GM12864 (cell line): Measurements from ENCODE around the gene KCNE1.
"Not testable (repeated sequence)": the region's sequence is repeated elsewhere in the genome, so short reads cannot be mapped to it uniquely, and the experiment has no call there.

ENCODE experiments used
- DNase-seq: peaks from one replicate; pipeline ENCODE4 v3.0.0-alpha.2; 2011; ENCODE audit warnings: low read depth
- H3K4me3 ChIP-seq: 2 replicates; pipeline ENCODE4 v1.5.1; 2011; ENCODE audit warnings: mild to moderate bottlenecking, low read depth, low read length, control low read depth
- TF ChIP-seq, protein P1 (sequence below): IDR thresholded peaks from 2 replicates; pipeline ENCODE4 v1.5.1; 2011; ENCODE audit warnings: low read depth, mild to moderate bottlenecking, moderate library complexity, low read length, control low read depth, inconsistent platforms; ENCODE audit errors: missing control alignments

KCNE1 gene

GRCh38 chr21:34511787-34512455, at the start of gene KCNE1:
Gene KCNE1 (minus strand): TSS chr21:34512210. CDS start chr21:34449634, 62,576 bp downstream.
- no peak within 1 kb of the TSS for H3K4me3 ChIP-seq
- TF ChIP-seq, protein P1, sequence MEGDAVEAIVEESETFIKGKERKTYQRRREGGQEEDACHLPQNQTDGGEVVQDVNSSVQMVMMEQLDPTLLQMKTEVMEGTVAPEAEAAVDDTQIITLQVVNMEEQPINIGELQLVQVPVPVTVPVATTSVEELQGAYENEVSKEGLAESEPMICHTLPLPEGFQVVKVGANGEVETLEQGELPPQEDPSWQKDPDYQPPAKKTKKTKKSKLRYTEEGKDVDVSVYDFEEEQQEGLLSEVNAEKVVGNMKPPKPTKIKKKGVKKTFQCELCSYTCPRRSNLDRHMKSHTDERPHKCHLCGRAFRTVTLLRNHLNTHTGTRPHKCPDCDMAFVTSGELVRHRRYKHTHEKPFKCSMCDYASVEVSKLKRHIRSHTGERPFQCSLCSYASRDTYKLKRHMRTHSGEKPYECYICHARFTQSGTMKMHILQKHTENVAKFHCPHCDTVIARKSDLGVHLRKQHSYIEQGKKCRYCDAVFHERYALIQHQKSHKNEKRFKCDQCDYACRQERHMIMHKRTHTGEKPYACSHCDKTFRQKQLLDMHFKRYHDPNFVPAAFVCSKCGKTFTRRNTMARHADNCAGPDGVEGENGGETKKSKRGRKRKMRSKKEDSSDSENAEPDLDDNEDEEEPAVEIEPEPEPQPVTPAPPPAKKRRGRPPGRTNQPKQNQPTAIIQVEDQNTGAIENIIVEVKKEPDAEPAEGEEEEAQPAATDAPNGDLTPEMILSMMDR, result no peak
- DNase-seq, result no peak

- TF ChIP-seq, protein P1, result no peak
- DNase-seq, result no peak
- no peak overlapping the region for H3K4me3 ChIP-seq
These were observed 49.8 kb upstream of the KCNE1 start for GRCh38 chr21:34561806-34562205.

- TF ChIP-seq, protein P1, result no peak
- H3K4me3 ChIP-seq, result no peak overlapping the region
- no peak for DNase-seq
These were observed 48.6 kb upstream of the KCNE1 start for GRCh38 chr21:34560609-34561008.

- H3K4me3 ChIP-seq, result no peak overlapping the region
- TF ChIP-seq, protein P1, result no peak
- no peak for DNase-seq
These were observed 48.0 kb upstream of the KCNE1 start for GRCh38 chr21:34560021-34560420.

GRCh38 chr21:34559089-34559631, 47.1 kb upstream of the KCNE1 start:
- TF ChIP-seq, protein P1, result no peak
- no peak for DNase-seq
- H3K4me3 ChIP-seq, result no peak overlapping the region

- DNase-seq, result no peak
- no peak overlapping the region for H3K4me3 ChIP-seq
- TF ChIP-seq, protein P1, result no peak
These were observed 46.2 kb upstream of the KCNE1 start for GRCh38 chr21:34558166-34558565.

DNA sequence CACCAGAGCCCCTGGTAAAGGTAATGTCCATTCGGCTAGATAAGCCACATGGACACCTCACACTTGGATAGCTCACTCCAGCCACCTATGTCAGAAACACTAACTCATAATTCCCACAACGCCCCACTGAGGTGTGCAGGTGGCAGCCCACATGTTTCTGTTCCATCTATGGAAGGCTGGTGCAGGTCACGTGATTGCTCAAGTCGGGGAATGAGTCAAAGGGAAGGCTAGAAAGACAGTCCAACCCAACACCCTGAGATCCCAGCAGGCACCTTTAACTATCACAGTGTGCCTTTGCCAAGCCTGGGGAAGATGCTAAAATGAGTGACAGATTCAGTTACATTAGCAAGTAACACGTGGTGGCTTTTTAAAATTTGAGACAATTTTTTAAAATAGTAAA, 45.3 kb upstream of the KCNE1 start:
- no peak overlapping the region for H3K4me3 ChIP-seq
- TF ChIP-seq, protein P1, result no peak
- DNase-seq, result no peak

- not testable (repeated sequence) for DNase-seq, H3K4me3 ChIP-seq
These were observed 42.7 kb upstream of the KCNE1 start for GRCh38 chr21:34554670-34555069.
